ENCODE data around the gene USH2A. TPM values are rescaled to one million over a fixed set of nuclear protein-coding genes. Genes with fewer than 3 reads are reported as not detected.
A peak's percentile ranks its signal among the peaks of the same experiment; 100 is the strongest.

Gene USH2A
- total RNA-seq, 2 donors from 2014 or later: not detected

GRCh38 chr1:215650446-215651149 is 772.6 kb downstream of the USH2A start:
- no peak for DNase-seq (ENCODE audit: low spot score)
- intact Hi-C loops (cut with DNase I): no loop called here

GRCh38 chr1:215648957-215649356 is 774.3 kb downstream of the USH2A start:
- intact Hi-C loops (cut with DNase I): loop anchor here in 1 of 2 donors (5.0 kb wide), 1 partner anchor 207 kb away; no protein-coding TSS in a partner anchor
- DNase-seq (ENCODE audit: low spot score): no peak

- intact Hi-C loops (cut with DNase I): loop anchor here in 1 of 2 donors (5.0 kb wide), 1 partner anchor 205 kb away; no protein-coding TSS in a partner anchor
Observed at GRCh38 chr1:215647738-215648137, 775.5 kb downstream of the USH2A start.

GRCh38 chr1:215645861-215646260 is 777.4 kb downstream of the USH2A start:
- no peak for DNase-seq (ENCODE audit: low spot score)
- intact Hi-C loops (cut with DNase I): loop anchor here in 1 of 2 donors (5.0 kb wide), 1 partner anchor 204 kb away; no protein-coding TSS in a partner anchor

More at GRCh38 chr1:215647738-215648137, 775.5 kb downstream of the USH2A start:
- no peak for DNase-seq (ENCODE audit: low spot score)

GRCh38 chr1:215645182-215645581 is 778.1 kb downstream of the USH2A start:
- DNase-seq (ENCODE audit: low spot score): no peak
- intact Hi-C loops (cut with DNase I): loop anchor here in 1 of 2 donors (5.0 kb wide), 1 partner anchor 203 kb away; no protein-coding TSS in a partner anchor

- intact Hi-C loops (cut with DNase I): no loop called here
- no peak for DNase-seq (ENCODE audit: low spot score)
Observed at GRCh38 chr1:215643592-215644321, 779.5 kb downstream of the USH2A start.

GRCh38 chr1:215640429-215641148 is 782.7 kb downstream of the USH2A start:
- no peak for DNase-seq (ENCODE audit: low spot score)
- intact Hi-C loops (cut with DNase I): no loop called here

GRCh38 chr1:215637041-215637573 is 786.1 kb downstream of the USH2A start:
- DNase-seq (ENCODE audit: low spot score): peak; percentile 79
- intact Hi-C loops (cut with DNase I): no loop called here

- intact Hi-C loops (cut with DNase I): no loop called here
Observed at GRCh38 chr1:215636258-215636965, 786.8 kb downstream of the USH2A start.

GRCh38 chr1:215635827-215636226 is 787.4 kb downstream of the USH2A start:
- DNase-seq (ENCODE audit: low spot score): no peak
- intact Hi-C loops (cut with DNase I): no loop called here

More at GRCh38 chr1:215636258-215636965, 786.8 kb downstream of the USH2A start:
- DNase-seq (ENCODE audit: low spot score): peak; percentile 73

GRCh38 chr1:215631489-215631888 is 791.8 kb downstream of the USH2A start:
- DNase-seq (ENCODE audit: low spot score): no peak
- intact Hi-C loops (cut with DNase I): no loop called here

- intact Hi-C loops (cut with DNase I): no loop called here
- DNase-seq (ENCODE audit: low spot score): no peak
Observed at GRCh38 chr1:215631040-215631439, 792.2 kb downstream of the USH2A start.

GRCh38 chr1:215625949-215626348 is 797.3 kb downstream of the USH2A start:
- intact Hi-C loops (cut with DNase I): no loop called here

GRCh38 chr1:215623162-215623561 is 800.1 kb downstream of the USH2A start:
- intact Hi-C loops (cut with DNase I): no loop called here
- no peak for DNase-seq (ENCODE audit: low spot score)

More at GRCh38 chr1:215625949-215626348, 797.3 kb downstream of the USH2A start:
- no peak for DNase-seq (ENCODE audit: low spot score)

- intact Hi-C loops (cut with DNase I): no loop called here
- DNase-seq (ENCODE audit: low spot score): no peak
Observed at GRCh38 chr1:215617979-215618378, 805.3 kb downstream of the USH2A start.

- DNase-seq (ENCODE audit: low spot score): no peak
- intact Hi-C loops (cut with DNase I): no loop called here
Observed at GRCh38 chr1:215612391-215612790, 810.9 kb downstream of the USH2A start.

GRCh38 chr1:215608646-215609045 is 814.6 kb downstream of the USH2A start:
- DNase-seq (ENCODE audit: low spot score): no peak
- intact Hi-C loops (cut with DNase I): no loop called here

GRCh38 chr1:215607412-215607811 is 815.8 kb downstream of the USH2A start:
- no peak for DNase-seq (ENCODE audit: low spot score)
- intact Hi-C loops (cut with DNase I): no loop called here

Data from posterior vena cava (tissue), 2 donors.